Activated naive CD4-positive, alpha-beta T cell treated with anti-CD3 and anti-CD28 coated beads, Interleukin-2, amount 50 U/mL, for 24 hours (primary cell): ENCODE results near the gene ZFAND3.
A peak's percentile ranks its signal among the peaks of the same experiment; 100 is the strongest.
"Not testable (repeated sequence)": the region's sequence is repeated elsewhere in the genome, so short reads cannot be mapped to it uniquely, and the experiment has no call there.

Experiments used
- H3K27ac Mint-ChIP-seq: one replicate; pipeline ENCODE4 v1.8.0; 2021; ENCODE audit warnings: mild to moderate bottlenecking, mixed read lengths
- H3K27me3 Mint-ChIP-seq: one replicate; pipeline ENCODE4 v1.8.0; 2021; ENCODE audit warnings: mixed read lengths
- H3K36me3 Mint-ChIP-seq: one replicate; pipeline ENCODE4 v1.8.0; 2021; ENCODE audit warnings: mixed read lengths
- H3K4me1 Mint-ChIP-seq: one replicate; pipeline ENCODE4 v1.8.0; 2021; ENCODE audit warnings: mixed read lengths
- H3K4me3 Mint-ChIP-seq: one replicate; pipeline ENCODE4 v1.8.0; 2021; ENCODE audit warnings: mild to moderate bottlenecking, mixed read lengths
- H3K9me3 Mint-ChIP-seq: one replicate; pipeline ENCODE4 v1.8.0; 2021; ENCODE audit warnings: mixed read lengths

ZFAND3 gene

GRCh38 chr6:38105066-38105465 is 285.5 kb downstream of the ZFAND3 start:
- Mint-ChIP-seq H3K36me3 (peaks cover 24% of the 10 kb centered on the region), H3K27ac (no peak overlapping the region), H3K4me3 (no peak overlapping the region), H3K27me3 (no peaks in the 10 kb centered on the region), H3K4me1 (peaks cover 26% of the 10 kb centered on the region), H3K9me3 (no peaks in the 10 kb centered on the region)

DNA sequence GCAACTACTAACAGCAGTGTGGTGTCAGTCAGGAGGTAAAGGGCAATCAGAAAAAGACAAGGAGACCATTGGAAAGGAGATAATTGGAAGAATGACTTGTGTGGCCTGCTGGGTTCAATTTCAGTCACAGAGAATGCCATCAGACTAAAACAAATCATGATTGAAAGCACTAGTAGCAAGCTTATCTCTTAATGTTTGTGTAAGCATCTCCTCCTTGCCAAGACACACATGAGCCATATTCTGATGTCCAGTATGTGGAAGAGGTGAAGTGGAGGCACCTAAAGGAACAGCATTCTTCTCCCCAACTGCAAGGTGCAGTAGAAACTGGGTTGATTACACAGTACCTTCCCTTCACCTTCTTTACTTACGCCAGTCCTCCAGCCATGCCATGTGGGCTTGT is 287.5 kb downstream of the ZFAND3 start:
- H3K27me3 Mint-ChIP-seq = no peaks in the 10 kb centered on the region
- peaks cover 26% of the 10 kb centered on the region for H3K4me1 Mint-ChIP-seq
- H3K36me3 Mint-ChIP-seq = peaks cover 16% of the 10 kb centered on the region
- no peaks in the 10 kb centered on the region for H3K9me3 Mint-ChIP-seq
- H3K27ac Mint-ChIP-seq = peak overlapping the region; percentile 2
- no peak overlapping the region for H3K4me3 Mint-ChIP-seq

DNA sequence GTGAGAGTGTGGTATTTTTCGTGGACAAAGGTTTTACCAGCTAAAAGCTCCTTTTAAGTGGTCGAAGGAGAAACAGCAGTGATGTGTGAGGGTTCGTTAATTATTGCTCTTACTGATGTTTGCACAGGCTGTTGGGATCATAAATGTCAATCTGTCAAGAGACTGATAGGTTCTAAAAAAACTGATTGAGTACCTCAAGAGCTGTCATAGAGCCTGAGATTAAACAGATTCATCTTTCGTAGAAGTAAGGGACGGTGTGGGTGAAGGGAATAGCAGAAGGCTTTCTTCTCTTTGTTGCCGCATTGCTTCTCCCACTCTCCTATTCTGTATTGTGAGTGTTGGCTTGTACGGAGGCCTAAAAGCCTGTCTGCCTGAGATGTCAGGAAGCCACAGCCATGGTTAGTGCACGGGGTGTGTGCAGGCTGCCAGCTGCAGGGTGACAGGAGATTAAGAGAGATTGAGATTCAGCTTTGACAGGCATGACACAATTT is 291.0 kb downstream of the ZFAND3 start:
- Mint-ChIP-seq H3K36me3 (peaks cover 18% of the 10 kb centered on the region), H3K4me3 (no peak overlapping the region), H3K27me3 (no peaks in the 10 kb centered on the region), H3K4me1 (peaks cover 22% of the 10 kb centered on the region), H3K9me3 (no peaks in the 10 kb centered on the region), H3K27ac (no peak overlapping the region)

DNA sequence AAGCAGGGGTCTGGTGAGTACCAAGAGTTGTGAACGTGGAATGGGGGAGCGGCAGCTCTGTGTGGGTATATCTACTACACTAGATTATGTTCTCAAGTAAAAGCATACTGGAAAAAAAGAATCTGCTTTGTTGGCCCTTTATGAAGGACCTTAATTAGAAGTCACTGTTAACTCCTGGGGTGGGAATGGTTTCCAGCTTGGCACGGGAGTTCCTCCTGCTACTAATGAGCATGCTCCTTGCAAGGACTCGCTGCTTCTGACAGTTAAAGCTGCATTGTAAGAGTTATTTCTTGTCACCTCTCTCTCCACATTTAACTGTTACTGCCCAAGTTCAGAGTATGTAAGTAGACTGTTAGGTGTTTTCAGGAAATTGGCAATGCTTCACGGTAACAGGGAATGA is 292.7 kb downstream of the ZFAND3 start:
- Mint-ChIP-seq H3K36me3 (peaks cover 12% of the 10 kb centered on the region), H3K27ac (no peak overlapping the region), H3K27me3 (no peaks in the 10 kb centered on the region), H3K9me3 (no peaks in the 10 kb centered on the region), H3K4me3 (no peak overlapping the region), H3K4me1 (peaks cover 22% of the 10 kb centered on the region)

DNA sequence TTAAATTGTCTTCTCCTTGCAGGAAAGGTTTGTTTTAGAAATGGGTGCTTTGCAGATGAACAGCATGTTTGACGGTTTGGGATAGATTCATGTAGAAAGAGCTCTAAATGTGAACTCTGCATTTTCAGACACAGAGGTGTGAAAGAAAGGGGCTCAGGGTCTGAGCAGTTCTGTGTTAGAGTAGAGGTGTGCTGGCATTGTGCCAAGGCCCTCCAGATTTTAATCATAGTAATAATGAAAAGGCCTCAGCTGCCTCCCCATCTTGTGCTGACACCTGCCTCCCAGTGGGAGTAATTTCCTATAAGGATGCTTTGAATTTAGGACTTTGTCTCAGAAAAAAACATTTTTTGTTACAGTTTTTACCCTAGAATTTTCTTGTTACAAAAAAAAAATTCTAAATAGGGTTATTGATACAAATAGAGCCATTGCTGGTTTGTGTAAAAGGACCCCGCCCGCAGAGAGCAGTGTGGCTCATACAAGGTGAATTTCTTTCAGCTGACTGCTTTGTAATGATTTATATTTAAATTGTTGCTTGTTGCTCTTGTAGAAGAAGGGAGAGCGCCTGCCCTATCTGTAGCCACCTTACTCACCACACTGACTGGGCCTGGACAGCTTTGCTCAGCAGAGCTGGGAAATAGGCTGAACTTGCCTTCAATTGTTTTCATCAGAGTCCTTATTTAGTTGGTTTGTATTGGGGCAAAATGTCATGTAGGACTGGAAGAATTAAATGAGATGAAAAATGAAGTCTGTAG is 294.5 kb downstream of the ZFAND3 start:
- Mint-ChIP-seq H3K27me3 (no peaks in the 10 kb centered on the region), H3K4me3 (no peak overlapping the region), H3K9me3 (no peaks in the 10 kb centered on the region), H3K4me1 (peaks cover 15% of the 10 kb centered on the region), H3K27ac (peak overlapping the region; percentile 52), H3K36me3 (peaks cover 9% of the 10 kb centered on the region)

- no peak overlapping the region for H3K27ac Mint-ChIP-seq
- no peak overlapping the region for H3K4me3 Mint-ChIP-seq
- peaks cover 12% of the 10 kb centered on the region for H3K4me1 Mint-ChIP-seq
- no peaks in the 10 kb centered on the region for H3K27me3 Mint-ChIP-seq
- peaks cover 11% of the 10 kb centered on the region for H3K36me3 Mint-ChIP-seq
- no peaks in the 10 kb centered on the region for H3K9me3 Mint-ChIP-seq
Observed at GRCh38 chr6:38114976-38115625, 295.6 kb downstream of the ZFAND3 start.

- H3K36me3 Mint-ChIP-seq = peaks cover 11% of the 10 kb centered on the region
- H3K4me1 Mint-ChIP-seq = peaks cover 7% of the 10 kb centered on the region
- H3K27me3 Mint-ChIP-seq = no peaks in the 10 kb centered on the region
- H3K4me3 Mint-ChIP-seq = no peak overlapping the region
- no peaks in the 10 kb centered on the region for H3K9me3 Mint-ChIP-seq
- H3K27ac Mint-ChIP-seq = no peak overlapping the region
Observed at GRCh38 chr6:38115626-38116008, 296.1 kb downstream of the ZFAND3 start.

DNA sequence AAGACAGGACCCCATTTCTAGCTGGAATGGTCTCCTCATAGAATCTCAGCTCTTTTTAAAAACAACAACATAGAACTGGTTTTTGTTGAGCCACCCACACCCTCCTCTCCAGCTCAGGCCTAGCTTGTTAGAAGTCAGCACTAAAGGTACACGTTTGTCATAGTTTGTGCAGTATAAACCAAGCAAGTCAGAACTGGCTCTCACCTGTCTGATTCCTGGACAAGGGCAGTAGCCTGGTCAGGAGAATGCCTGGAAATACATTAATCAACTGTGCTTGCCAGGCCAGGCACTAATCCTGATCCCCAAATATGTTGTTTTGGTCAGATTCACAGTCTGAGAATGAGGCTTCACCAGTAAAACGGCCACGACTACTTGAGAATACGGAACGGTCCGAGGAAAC is 296.7 kb downstream of the ZFAND3 start:
- Mint-ChIP-seq H3K27me3 (no peaks in the 10 kb centered on the region), H3K4me3 (no peak overlapping the region), H3K36me3 (peaks cover 13% of the 10 kb centered on the region), H3K27ac (no peak overlapping the region), H3K4me1 (peaks cover 5% of the 10 kb centered on the region), H3K9me3 (no peaks in the 10 kb centered on the region)

DNA sequence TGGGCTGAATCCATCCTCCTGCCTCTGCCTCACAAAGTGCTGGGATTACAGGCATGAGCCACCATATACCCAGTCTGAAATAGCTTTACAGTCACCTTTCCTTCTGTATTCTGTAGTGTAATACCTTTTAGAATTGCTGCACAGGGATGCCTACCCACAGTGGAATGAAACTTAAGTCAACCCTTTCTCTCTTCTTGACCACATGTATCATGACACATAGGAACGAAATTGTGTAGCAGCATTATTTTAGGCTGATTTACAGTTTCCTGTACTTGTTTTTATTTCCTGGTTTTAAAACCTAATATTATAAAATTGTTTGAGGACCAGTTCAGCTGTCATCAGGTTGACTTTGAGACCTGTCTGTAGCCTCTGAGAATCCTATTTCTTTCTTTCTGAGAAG is 297.8 kb downstream of the ZFAND3 start:
- Mint-ChIP-seq H3K4me1 (peaks cover 10% of the 10 kb centered on the region), H3K36me3 (peaks cover 19% of the 10 kb centered on the region), H3K27ac (peak overlapping the region; percentile 19), H3K9me3 (no peaks in the 10 kb centered on the region), H3K27me3 (no peaks in the 10 kb centered on the region), H3K4me3 (no peak overlapping the region)

- Mint-ChIP-seq H3K9me3 (no peaks in the 10 kb centered on the region), H3K4me1 (peaks cover 13% of the 10 kb centered on the region), H3K27ac (no peak overlapping the region), H3K36me3 (peaks cover 27% of the 10 kb centered on the region), H3K27me3 (no peaks in the 10 kb centered on the region), H3K4me3 (no peak overlapping the region)
Observed at GRCh38 chr6:38118791-38119365, 299.4 kb downstream of the ZFAND3 start.

GRCh38 chr6:38119516-38119915 is 300.0 kb downstream of the ZFAND3 start:
- Mint-ChIP-seq H3K4me1 (peaks cover 12% of the 10 kb centered on the region), H3K27me3 (no peaks in the 10 kb centered on the region), H3K9me3 (no peaks in the 10 kb centered on the region), H3K36me3 (peaks cover 27% of the 10 kb centered on the region), H3K27ac (no peak overlapping the region), H3K4me3 (no peak overlapping the region)

- Mint-ChIP-seq H3K36me3 (peaks cover 47% of the 10 kb centered on the region), H3K4me1 (peaks cover 45% of the 10 kb centered on the region)
- not testable (repeated sequence) for H3K27me3 Mint-ChIP-seq, H3K9me3 Mint-ChIP-seq, H3K27ac Mint-ChIP-seq, H3K4me3 Mint-ChIP-seq
Observed at GRCh38 chr6:38124224-38124926, 304.8 kb downstream of the ZFAND3 start.

DNA sequence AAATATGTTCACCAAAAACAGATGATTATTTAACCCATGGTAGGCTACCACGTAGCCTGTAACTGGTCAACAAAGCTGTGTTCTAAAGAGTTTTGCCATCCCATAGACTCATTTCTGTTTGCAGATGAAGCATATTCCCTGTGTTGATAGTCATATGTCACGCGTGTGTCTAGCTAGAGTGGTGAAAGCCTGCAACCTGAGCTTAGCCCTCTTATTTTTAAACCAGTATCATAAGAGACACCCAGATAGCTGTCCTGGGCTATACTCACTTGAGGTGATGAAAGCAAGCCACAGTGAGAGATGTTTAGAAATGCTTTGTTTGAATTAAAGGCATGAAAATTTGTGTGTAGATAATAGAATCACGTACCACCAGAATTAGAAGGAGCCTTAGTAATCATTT is 307.8 kb downstream of the ZFAND3 start:
- no peaks in the 10 kb centered on the region for H3K27me3 Mint-ChIP-seq
- H3K27ac Mint-ChIP-seq = no peak overlapping the region
- peaks cover 5% of the 10 kb centered on the region for H3K9me3 Mint-ChIP-seq
- H3K4me3 Mint-ChIP-seq = no peak overlapping the region
- H3K4me1 Mint-ChIP-seq = peaks cover 63% of the 10 kb centered on the region
- peaks cover 42% of the 10 kb centered on the region for H3K36me3 Mint-ChIP-seq

- H3K36me3 Mint-ChIP-seq = peaks cover 22% of the 10 kb centered on the region
- H3K4me1 Mint-ChIP-seq = peaks cover 65% of the 10 kb centered on the region
- H3K27me3 Mint-ChIP-seq = no peaks in the 10 kb centered on the region
- H3K9me3 Mint-ChIP-seq = peaks cover 5% of the 10 kb centered on the region
- H3K27ac Mint-ChIP-seq = peak overlapping the region; percentile 25
- no peak overlapping the region for H3K4me3 Mint-ChIP-seq
Observed at GRCh38 chr6:38131527-38131965, 312.0 kb downstream of the ZFAND3 start.

GRCh38 chr6:38133932-38134703 is 314.6 kb downstream of the ZFAND3 start:
- peaks cover 7% of the 10 kb centered on the region for H3K36me3 Mint-ChIP-seq
- H3K27me3 Mint-ChIP-seq = no peaks in the 10 kb centered on the region
- peaks cover 5% of the 10 kb centered on the region for H3K9me3 Mint-ChIP-seq
- H3K27ac Mint-ChIP-seq = no peak overlapping the region
- H3K4me1 Mint-ChIP-seq = peaks cover 56% of the 10 kb centered on the region
- H3K4me3 Mint-ChIP-seq = no peak overlapping the region
